DMS114 treated with DMSO at 0.1 percent for 48 hours (cell line): ENCODE measurements around the gene BCAT1.
A peak's percentile ranks its signal among the peaks of the same experiment; 100 is the strongest.

Experiments
- DNase-seq: peaks from one replicate; lab custom pipeline; 2025; ENCODE audit not compliant: unreplicated experiment; lab: John Stamatoyannopoulos, UW

Gene BCAT1

GRCh38 chr12:24948757-24949722, at the start of gene BCAT1:
BCAT1 (minus strand) TSS chr12:24949101; CDS start chr12:24948932, 169 bp downstream.
- peak; percentile 50 for DNase-seq

- no peak for DNase-seq
Measured at GRCh38 chr12:24997970-24998582, 49.2 kb upstream of the BCAT1 start.

GRCh38 chr12:24997496-24997895, 48.6 kb upstream of the BCAT1 start:
- DNase-seq: no peak

GRCh38 chr12:24996820-24997219, 47.9 kb upstream of the BCAT1 start:
- no peak for DNase-seq

GRCh38 chr12:24996102-24996797, 47.3 kb upstream of the BCAT1 start:
- no peak for DNase-seq

GRCh38 chr12:24993793-24994192, 44.9 kb upstream of the BCAT1 start:
- DNase-seq: no peak

DNA sequence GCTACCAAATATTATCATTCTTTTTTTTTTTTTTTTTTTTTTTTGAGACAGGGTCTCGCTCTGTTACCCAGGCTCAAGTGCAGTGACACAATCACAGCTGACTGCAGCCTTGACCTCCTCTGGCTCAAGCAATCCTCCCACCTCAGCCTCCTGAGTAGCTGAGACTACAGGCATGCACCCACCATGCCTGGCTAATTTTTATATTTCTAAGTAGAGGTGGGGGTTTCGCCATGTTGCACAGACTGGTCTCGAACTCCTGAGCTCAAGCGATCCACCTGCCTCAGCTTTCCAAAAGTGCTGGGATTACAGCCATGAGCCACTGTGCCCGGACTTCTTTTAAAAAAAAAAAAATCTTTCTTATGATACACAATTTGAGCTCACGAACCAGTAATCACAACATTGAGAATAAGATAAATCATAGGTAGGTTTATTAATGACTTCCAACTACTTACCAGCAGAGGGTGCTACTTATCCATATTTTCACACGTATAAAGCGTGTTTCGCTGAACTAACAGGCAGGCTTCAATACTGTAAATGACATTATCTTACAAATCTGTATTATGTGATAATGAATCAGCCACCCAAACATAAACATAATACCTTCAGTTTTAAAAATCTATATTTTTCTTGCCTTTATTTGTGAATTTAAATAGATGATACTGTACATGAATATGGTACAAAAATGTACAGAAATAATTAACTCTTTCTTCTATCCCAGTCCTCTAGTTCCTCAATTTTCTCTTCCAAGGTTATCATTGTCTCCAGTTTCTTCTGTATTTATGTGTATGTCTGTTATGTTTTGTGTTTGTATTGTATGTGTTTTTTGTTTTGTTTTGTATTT, 42.5 kb upstream of the BCAT1 start:
- peak; percentile 80 for DNase-seq

DNA sequence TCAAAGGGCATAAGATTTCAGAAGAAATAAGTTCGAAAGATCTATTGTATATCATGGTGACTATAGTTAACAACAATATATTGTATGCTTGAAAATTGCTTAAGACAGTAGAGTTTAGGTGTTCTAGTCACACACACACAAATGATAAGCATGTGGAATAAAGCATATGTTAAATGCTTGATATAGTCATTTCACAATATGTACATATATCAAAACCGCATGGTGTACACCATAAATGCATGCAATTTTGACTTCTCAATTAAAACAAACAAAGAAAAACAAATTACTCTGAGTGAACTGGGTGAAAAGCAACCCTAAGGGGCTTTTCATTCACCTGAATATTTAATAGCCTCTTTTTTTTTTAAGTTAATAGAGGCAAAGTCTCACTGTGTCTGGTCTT, 40.3 kb upstream of the BCAT1 start:
- DNase-seq: no peak

- no peak for DNase-seq
Measured at GRCh38 chr12:24982250-24982649, 33.3 kb upstream of the BCAT1 start.

DNA sequence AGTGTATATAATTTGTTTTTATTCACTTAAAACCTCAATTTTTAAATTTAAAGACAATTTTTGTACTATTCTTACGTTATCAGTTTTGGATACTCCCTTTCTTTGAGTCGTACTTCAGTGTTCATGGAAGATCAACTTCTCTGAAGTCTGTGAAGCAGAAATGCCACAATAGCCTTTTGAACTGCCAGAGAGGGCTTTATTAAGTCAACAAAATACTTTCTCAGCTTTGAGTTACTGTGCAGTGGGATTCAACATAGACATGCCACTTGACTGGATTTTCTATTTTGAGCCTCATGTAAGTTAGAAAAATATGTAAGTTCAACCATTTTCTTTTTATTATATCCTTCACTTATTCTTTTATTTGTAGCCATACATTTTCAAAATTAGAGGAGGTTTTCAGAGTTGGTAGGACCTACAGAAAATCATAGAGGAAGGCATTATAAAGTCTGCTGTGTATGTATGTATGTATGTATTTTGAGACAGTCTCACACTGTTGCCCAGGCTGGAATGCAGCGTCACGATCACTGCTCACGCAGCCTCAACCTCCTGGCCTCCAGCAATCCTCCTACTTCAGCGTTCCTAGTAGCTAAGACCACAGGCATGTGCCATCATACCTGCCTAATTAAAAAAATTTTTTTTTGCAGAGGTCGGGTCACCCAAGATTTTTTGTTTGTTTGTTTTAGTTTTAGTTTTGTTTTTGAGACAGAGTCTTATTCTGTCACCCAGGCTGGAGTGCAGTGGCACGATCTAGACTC, 31.3 kb upstream of the BCAT1 start:
- no peak for DNase-seq

DNA sequence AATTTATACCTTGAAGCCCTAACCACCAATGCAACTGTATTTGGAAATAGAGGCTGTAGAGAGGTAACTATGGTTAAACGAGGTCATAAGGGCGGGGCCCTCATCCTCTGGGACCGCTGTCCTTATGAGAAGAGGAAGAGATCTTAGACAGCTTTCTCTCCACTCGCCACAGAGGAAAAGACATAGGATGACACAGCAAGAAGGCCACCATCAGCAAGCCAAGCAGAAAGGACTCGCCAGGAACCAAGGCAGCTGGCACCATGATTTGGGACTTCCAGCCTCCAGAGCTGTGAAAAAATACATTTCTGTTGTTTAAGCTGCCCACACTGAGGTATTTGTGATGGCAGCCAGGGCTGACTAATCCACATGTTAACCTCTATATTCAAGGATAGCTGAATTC, 30.4 kb upstream of the BCAT1 start:
- no peak for DNase-seq

GRCh38 chr12:24977711-24978110, 28.8 kb upstream of the BCAT1 start:
- no peak for DNase-seq

DNA sequence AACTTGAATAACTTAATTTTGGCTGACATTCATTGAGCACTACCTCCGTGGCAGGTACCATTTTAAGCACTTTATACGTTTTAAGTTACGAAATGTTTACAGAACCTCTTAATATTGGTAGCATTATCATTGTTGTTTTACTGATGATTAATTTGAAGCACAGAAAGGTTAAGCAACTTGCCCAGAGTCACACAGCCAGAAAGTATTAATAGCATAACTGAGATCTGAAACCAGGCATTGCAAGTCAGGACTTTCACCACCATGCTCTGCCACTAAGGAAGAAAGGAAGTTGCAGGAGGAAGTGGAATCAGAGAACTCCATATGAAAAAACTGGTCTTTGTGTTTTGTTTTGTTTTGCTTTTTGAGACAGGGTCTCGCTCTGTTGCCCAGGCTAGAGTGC, 28.2 kb upstream of the BCAT1 start:
- DNase-seq: no peak

DNA sequence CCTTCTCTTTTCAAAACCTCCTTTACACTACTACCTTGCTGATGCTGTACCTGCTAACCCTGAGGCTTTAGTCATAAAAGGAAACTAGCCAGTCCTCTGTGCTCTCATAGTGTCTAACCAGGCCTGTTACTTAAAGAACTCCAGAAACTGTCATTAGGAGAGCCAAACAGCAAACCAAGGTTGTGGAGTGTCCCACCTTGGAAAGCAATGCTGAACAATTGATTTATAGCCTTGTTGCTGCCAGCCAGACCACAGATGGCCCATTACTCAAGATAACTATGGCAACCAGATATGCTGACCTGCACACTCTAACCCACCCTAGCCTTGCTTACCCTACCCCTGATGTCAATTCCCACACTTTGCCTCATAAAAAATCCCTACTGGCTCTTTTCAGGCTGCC, 26.5 kb upstream of the BCAT1 start:
- DNase-seq: no peak

GRCh38 chr12:24974216-24974615, 25.3 kb upstream of the BCAT1 start:
- no peak for DNase-seq

DNA sequence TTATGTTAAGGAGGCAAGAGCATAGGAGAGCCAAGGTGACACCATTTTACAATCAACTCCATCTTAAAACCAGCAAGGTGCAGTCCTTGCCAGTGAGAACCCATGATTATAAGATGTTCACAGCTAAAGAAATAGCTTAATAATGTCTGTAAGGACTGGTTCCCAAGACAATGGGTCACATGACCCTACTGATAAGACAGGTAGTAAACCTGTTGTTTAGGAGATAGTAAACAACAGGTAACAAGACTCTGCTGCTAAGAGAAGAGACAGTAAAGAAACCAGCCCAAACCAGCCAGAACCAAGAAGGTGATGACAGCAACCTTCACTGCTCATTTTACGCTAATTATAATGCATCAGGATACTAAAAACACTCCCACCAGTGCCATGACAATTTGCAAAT, 23.2 kb upstream of the BCAT1 start:
- DNase-seq: no peak

DNA sequence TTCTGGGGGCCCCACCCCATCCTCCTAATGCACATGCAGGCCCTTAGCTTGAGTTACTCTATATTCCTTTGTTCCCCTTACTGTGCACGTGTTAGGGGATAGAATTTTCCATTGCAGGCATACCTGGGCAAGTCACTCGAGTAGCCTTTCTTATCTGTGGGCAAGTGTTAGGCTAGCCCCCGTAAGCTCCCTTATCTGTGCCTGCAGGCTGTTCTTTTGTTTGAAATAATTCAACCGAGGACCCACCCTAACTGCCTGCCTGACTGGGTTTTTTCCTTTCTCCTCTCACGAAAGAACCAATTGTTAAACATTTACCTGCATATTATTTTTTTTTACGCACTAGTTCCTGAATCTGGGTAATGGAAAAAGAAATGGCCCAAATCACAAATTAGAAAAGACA, 21.3 kb upstream of the BCAT1 start:
- no peak for DNase-seq

- DNase-seq: no peak
Measured at GRCh38 chr12:24966951-24967564, 18.2 kb upstream of the BCAT1 start.

DNA sequence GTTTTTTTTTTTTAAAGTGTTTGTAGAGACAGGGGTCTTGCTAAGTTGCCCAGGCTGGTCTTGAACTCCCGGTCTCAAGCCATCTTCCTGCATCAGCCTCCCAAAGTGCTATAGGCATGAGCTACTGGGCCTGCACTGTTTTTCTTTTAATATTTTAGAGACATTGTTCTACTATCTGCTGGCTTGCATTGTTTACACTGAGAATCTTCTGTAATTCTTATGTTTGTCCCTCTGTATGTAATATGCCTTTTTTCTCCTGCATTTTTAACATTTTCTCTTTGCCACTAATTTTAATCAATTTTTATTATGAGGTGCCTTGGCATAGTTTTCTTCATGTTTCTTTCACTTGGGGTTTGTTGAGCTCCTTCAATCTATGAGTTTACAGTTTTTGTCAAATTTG, 15.4 kb upstream of the BCAT1 start:
- DNase-seq: no peak
